ENCODE results near the gene GABRB2. TPM values are rescaled to one million over a fixed set of nuclear protein-coding genes. Genes with fewer than 3 reads are reported as not detected.
"Not testable (repeated sequence)": the region's sequence is repeated elsewhere in the genome, so short reads cannot be mapped to it uniquely, and the experiment has no call there.

Gene GABRB2
- total RNA-seq, 1 experiment from 2014 or later: not detected

GRCh38 chr5:161535762-161536161 is 10.8 kb downstream of the GABRB2 start:
- Histone ChIP-seq H3K9me3 (replicated peaks) (no peaks in the 10 kb centered on the region), H3K27me3 (no peaks in the 10 kb centered on the region), H3K36me3 (no peaks in the 10 kb centered on the region), H3K4me3 (no peak overlapping the region), H3K4me1 (no peaks in the 10 kb centered on the region), H3K27ac (no peak overlapping the region)
- DNase-seq: no peak

- Histone ChIP-seq H3K4me1 (no peaks in the 10 kb centered on the region), H3K4me3 (no peak overlapping the region), H3K9me3 (replicated peaks) (no peaks in the 10 kb centered on the region), H3K36me3 (no peaks in the 10 kb centered on the region), H3K27me3 (no peaks in the 10 kb centered on the region), H3K27ac (no peak overlapping the region)
- no peak for DNase-seq
Observed at GRCh38 chr5:161530700-161531099, 15.8 kb downstream of the GABRB2 start.

GRCh38 chr5:161513942-161514341 is 32.6 kb downstream of the GABRB2 start:
- peaks cover 2% of the 10 kb centered on the region; the same call in 1 of the 2 replicates for H3K27me3 ChIP-seq
- H3K36me3 ChIP-seq: no peaks in the 10 kb centered on the region
- H3K9me3 ChIP-seq (replicated peaks): no peaks in the 10 kb centered on the region
- H3K27ac ChIP-seq: no peak overlapping the region
- no peak overlapping the region for H3K4me3 ChIP-seq
- H3K4me1 ChIP-seq: no peaks in the 10 kb centered on the region
- DNase-seq: no peak

- DNase-seq: no peak
- no peaks in the 10 kb centered on the region for H3K27me3 ChIP-seq
- H3K4me1 ChIP-seq: no peaks in the 10 kb centered on the region
- H3K9me3 ChIP-seq (replicated peaks): no peaks in the 10 kb centered on the region
- H3K36me3 ChIP-seq: no peaks in the 10 kb centered on the region
- no peak overlapping the region for H3K4me3 ChIP-seq
- no peak overlapping the region for H3K27ac ChIP-seq
Observed at GRCh38 chr5:161507591-161507990, 38.9 kb downstream of the GABRB2 start.

- H3K4me3 ChIP-seq; H3K27ac ChIP-seq; H3K36me3 ChIP-seq; H3K9me3 ChIP-seq (replicated peaks); H3K27me3 ChIP-seq; H3K4me1 ChIP-seq; DNase-seq: not testable (repeated sequence)
Observed at GRCh38 chr5:161505160-161505559, 41.4 kb downstream of the GABRB2 start.

GRCh38 chr5:161498531-161498930 is 48.0 kb downstream of the GABRB2 start:
- no peaks in the 10 kb centered on the region for H3K27me3 ChIP-seq
- no peak overlapping the region for H3K4me3 ChIP-seq
- H3K4me1 ChIP-seq: no peaks in the 10 kb centered on the region
- no peak overlapping the region for H3K27ac ChIP-seq
- no peaks in the 10 kb centered on the region for H3K9me3 ChIP-seq (replicated peaks)
- DNase-seq: no peak
- H3K36me3 ChIP-seq: no peaks in the 10 kb centered on the region

- H3K4me1 ChIP-seq: no peaks in the 10 kb centered on the region
- no peaks in the 10 kb centered on the region for H3K36me3 ChIP-seq
- no peak overlapping the region for H3K27ac ChIP-seq
- no peak for DNase-seq
- no peaks in the 10 kb centered on the region for H3K9me3 ChIP-seq (replicated peaks)
- no peaks in the 10 kb centered on the region for H3K27me3 ChIP-seq
- H3K4me3 ChIP-seq: no peak overlapping the region
Observed at GRCh38 chr5:161483721-161484120, 62.8 kb downstream of the GABRB2 start.

GRCh38 chr5:161481922-161482321 is 64.6 kb downstream of the GABRB2 start:
- no peaks in the 10 kb centered on the region for H3K9me3 ChIP-seq (replicated peaks)
- no peaks in the 10 kb centered on the region for H3K27me3 ChIP-seq
- no peak overlapping the region for H3K4me3 ChIP-seq
- H3K4me1 ChIP-seq: no peaks in the 10 kb centered on the region
- H3K27ac ChIP-seq: no peak overlapping the region
- no peak for DNase-seq
- H3K36me3 ChIP-seq: no peaks in the 10 kb centered on the region

- Histone ChIP-seq H3K4me1 (no peaks in the 10 kb centered on the region), H3K4me3 (no peak overlapping the region), H3K36me3 (no peaks in the 10 kb centered on the region), H3K27me3 (0 out of 2 replicates have a peak, but pooled peaks cover 5% of the 10 kb centered on the region), H3K9me3 (replicated peaks) (no peaks in the 10 kb centered on the region), H3K27ac (no peak overlapping the region)
- DNase-seq: no peak
Observed at GRCh38 chr5:161471211-161471950, 75.1 kb downstream of the GABRB2 start.

- H3K9me3 ChIP-seq (replicated peaks): no peaks in the 10 kb centered on the region
- H3K27ac ChIP-seq: no peak overlapping the region
- no peak for DNase-seq
- no peaks in the 10 kb centered on the region for H3K36me3 ChIP-seq
- H3K4me3 ChIP-seq: no peak overlapping the region
- peaks cover 5% of the 10 kb centered on the region; the same call in 1 of the 2 replicates for H3K27me3 ChIP-seq
- no peaks in the 10 kb centered on the region for H3K4me1 ChIP-seq
Observed at GRCh38 chr5:161467703-161468102, 78.8 kb downstream of the GABRB2 start.

- H3K36me3 ChIP-seq: no peaks in the 10 kb centered on the region
- H3K27ac ChIP-seq: no peak overlapping the region
- no peak for DNase-seq
- H3K27me3 ChIP-seq: peaks cover 4% of the 10 kb centered on the region; the same call in 1 of the 2 replicates
- no peaks in the 10 kb centered on the region for H3K4me1 ChIP-seq
- H3K4me3 ChIP-seq: no peak overlapping the region
- no peaks in the 10 kb centered on the region for H3K9me3 ChIP-seq (replicated peaks)
Observed at GRCh38 chr5:161460741-161461140, 85.8 kb downstream of the GABRB2 start.

GRCh38 chr5:161446655-161447054 is 99.9 kb downstream of the GABRB2 start:
- no peak overlapping the region for H3K27ac ChIP-seq
- H3K27me3 ChIP-seq: no peaks in the 10 kb centered on the region
- H3K4me3 ChIP-seq: no peak overlapping the region
- no peak for DNase-seq
- H3K36me3 ChIP-seq: no peaks in the 10 kb centered on the region
- no peaks in the 10 kb centered on the region for H3K4me1 ChIP-seq
- no peaks in the 10 kb centered on the region for H3K9me3 ChIP-seq (replicated peaks)

GRCh38 chr5:161442471-161442870 is 104.1 kb downstream of the GABRB2 start:
- no peak overlapping the region for H3K27ac ChIP-seq
- H3K36me3 ChIP-seq: no peaks in the 10 kb centered on the region
- H3K27me3 ChIP-seq: no peaks in the 10 kb centered on the region

GRCh38 chr5:161432798-161433197 is 113.7 kb downstream of the GABRB2 start:
- no peak for DNase-seq
- no peaks in the 10 kb centered on the region for H3K36me3 ChIP-seq
- H3K27ac ChIP-seq: no peak overlapping the region
- H3K27me3 ChIP-seq: no peaks in the 10 kb centered on the region; the same call in 1 of the 2 replicates
- H3K4me3 ChIP-seq: no peak overlapping the region
- no peaks in the 10 kb centered on the region for H3K9me3 ChIP-seq (replicated peaks)
- H3K4me1 ChIP-seq: no peaks in the 10 kb centered on the region

More at GRCh38 chr5:161442471-161442870, 104.1 kb downstream of the GABRB2 start:
- H3K4me3 ChIP-seq: no peak overlapping the region
- H3K4me1 ChIP-seq: no peaks in the 10 kb centered on the region
- no peak for DNase-seq
- no peaks in the 10 kb centered on the region for H3K9me3 ChIP-seq (replicated peaks)

- Histone ChIP-seq H3K9me3 (replicated peaks) (no peaks in the 10 kb centered on the region), H3K4me3 (no peak overlapping the region), H3K27ac (no peak overlapping the region), H3K27me3 (no peaks in the 10 kb centered on the region; the same call in 1 of the 2 replicates), H3K4me1 (no peaks in the 10 kb centered on the region), H3K36me3 (no peaks in the 10 kb centered on the region)
- no peak for DNase-seq
Observed at GRCh38 chr5:161431963-161432362, 114.6 kb downstream of the GABRB2 start.

GRCh38 chr5:161421067-161421466 is 125.5 kb downstream of the GABRB2 start:
- H3K36me3 ChIP-seq: no peaks in the 10 kb centered on the region; the same call in 1 of the 2 replicates
- H3K27ac ChIP-seq: no peak overlapping the region
- H3K4me1 ChIP-seq: no peaks in the 10 kb centered on the region
- H3K9me3 ChIP-seq (replicated peaks): no peaks in the 10 kb centered on the region
- no peaks in the 10 kb centered on the region for H3K27me3 ChIP-seq
- no peak for DNase-seq
- H3K4me3 ChIP-seq: no peak overlapping the region

All from SJCRH30 (cell line).